Liver (tissue), 9 donors: Measurements from ENCODE around the gene AURKB. TPM values are rescaled to one million over a fixed set of nuclear protein-coding genes. Genes with fewer than 3 reads are reported as not detected.

ENCODE experiments used
- DNase-seq: peaks from one replicate; pipeline ENCODE4 v3.0.0-alpha.2; 2017; ENCODE audit warnings: low spot score
- H3K27ac ChIP-seq, 2 donors: one replicate each; pipeline ENCODE4 v1.7.0; 2013; ENCODE audit warnings: inconsistent platforms in 2 of 2, low read length in 2 of 2, control low read depth in 1 of 2, low read depth in 1 of 2, mild to moderate bottlenecking in 1 of 2
- H3K27me3 ChIP-seq, 4 donors: one replicate each; pipeline versions ENCODE4 v1.6.1 to v1.7.0; 2013; ENCODE audit warnings: low read length in 3 of 4, inconsistent platforms in 1 of 4, mild to moderate bottlenecking in 1 of 4, moderate library complexity in 1 of 4; ENCODE audit not compliant: control insufficient read depth in 4 of 4, insufficient read depth in 4 of 4
- H3K36me3 ChIP-seq, 4 donors: one replicate each; pipeline versions ENCODE4 v1.6.1 to v1.7.0; 2013; ENCODE audit warnings: low read length in 3 of 4, mild to moderate bottlenecking in 3 of 4, low read depth in 1 of 4, moderate library complexity in 1 of 4; ENCODE audit not compliant: control insufficient read depth in 4 of 4, insufficient read depth in 3 of 4
- H3K4me1 ChIP-seq, 4 donors: one replicate each; pipeline versions ENCODE4 v1.6.1 to v1.7.0; 2013; ENCODE audit warnings: low read length in 3 of 4, mild to moderate bottlenecking in 3 of 4, moderate library complexity in 1 of 4; ENCODE audit not compliant: control insufficient read depth in 4 of 4, insufficient read depth in 4 of 4
- H3K4me3 ChIP-seq, 3 donors: one replicate each; pipeline versions ENCODE4 v1.6.1 to v1.7.0; 2013; ENCODE audit warnings: low read length in 3 of 3, control low read depth in 1 of 3, low read depth in 1 of 3, mild to moderate bottlenecking in 1 of 3
- H3K9ac ChIP-seq, 2 donors: one replicate each; pipeline ENCODE4 v1.7.0; 2013; ENCODE audit warnings: low read length in 2 of 2, mild to moderate bottlenecking in 2 of 2, moderate library complexity in 2 of 2, control low read depth in 1 of 2, low read depth in 1 of 2
- H3K9me3 ChIP-seq, 4 donors: one replicate each; pipeline versions ENCODE4 v1.6.1 to v1.7.0; 2013; ENCODE audit warnings: low read length in 3 of 4; ENCODE audit not compliant: control insufficient read depth in 4 of 4
- ATF3 ChIP-seq: IDR thresholded peaks from 2 replicates; pipeline ENCODE4 v1.6.1; 2016; ENCODE audit warnings: antibody characterized with exemption
- EGR1 ChIP-seq, 2 donors: IDR thresholded peaks; 2 replicates each; pipeline ENCODE4 v1.6.1; 2016 to 2018; ENCODE audit warnings: antibody characterized with exemption in 2 of 2, low read depth in 2 of 2
- FOXA1 ChIP-seq: IDR thresholded peaks from 2 replicates; pipeline ENCODE4 v1.6.1; 2016; ENCODE audit warnings: antibody characterized with exemption
- FOXA2 ChIP-seq: IDR thresholded peaks from 2 replicates; pipeline ENCODE4 v1.6.1; 2016; ENCODE audit warnings: antibody characterized with exemption
- GABPA ChIP-seq, 2 donors: IDR thresholded peaks in 1 of 2; conservative IDR thresholded peaks in 1 of 2; 2 replicates each; pipeline ENCODE4 v1.6.1; 2016; ENCODE audit warnings: antibody characterized with exemption in 2 of 2, mild to moderate bottlenecking in 1 of 2, moderate library complexity in 1 of 2
- HNF4A ChIP-seq, 2 donors: conservative IDR thresholded peaks; 2 replicates each; pipeline ENCODE4 v1.6.1; 2016; ENCODE audit warnings: antibody characterized with exemption in 2 of 2, mild to moderate bottlenecking in 2 of 2
- JUND ChIP-seq, 2 donors: IDR thresholded peaks; 2 replicates each; pipeline ENCODE4 v1.6.1; 2016; ENCODE audit warnings: antibody characterized with exemption in 2 of 2
- NR2F2 ChIP-seq: IDR thresholded peaks from 2 replicates; pipeline ENCODE4 v1.6.1; 2016; ENCODE audit warnings: antibody characterized with exemption
- RAD21 ChIP-seq, 2 donors: IDR thresholded peaks; 2 replicates each; pipeline ENCODE4 v1.6.1; 2016; ENCODE audit warnings: antibody characterized with exemption in 2 of 2, mild to moderate bottlenecking in 2 of 2
- REST ChIP-seq: IDR thresholded peaks from 2 replicates; pipeline ENCODE4 v1.6.1; 2016; ENCODE audit warnings: antibody characterized with exemption, mild to moderate bottlenecking
- RXRA ChIP-seq, 2 donors: IDR thresholded peaks; 2 replicates each; pipeline ENCODE4 v1.6.1; 2017 to 2018; ENCODE audit warnings: antibody characterized with exemption in 2 of 2, mild to moderate bottlenecking in 1 of 2
- SP1 ChIP-seq: IDR thresholded peaks from 2 replicates; pipeline ENCODE4 v1.6.1; 2018; ENCODE audit warnings: antibody characterized with exemption, mild to moderate bottlenecking
- TAF1 ChIP-seq: conservative IDR thresholded peaks from 2 replicates; pipeline ENCODE4 v1.6.1; 2016; ENCODE audit warnings: antibody characterized with exemption, mild to moderate bottlenecking
- YY1 ChIP-seq: IDR thresholded peaks from 2 replicates; pipeline ENCODE4 v1.6.1; 2016; ENCODE audit warnings: antibody characterized with exemption, mild to moderate bottlenecking
- ZBTB33 ChIP-seq: IDR thresholded peaks from 2 replicates; pipeline ENCODE4 v1.6.1; 2016; ENCODE audit warnings: antibody characterized with exemption
- WGBS: extraction: QIAGEN DNeasy Blood & Tissue Kit; methylation state at CpG from one replicate; pipeline ENCODE4 v1.1.7; 2013; 5-methylcytosine and 5-hydroxymethylcytosine counted together
- polyA plus RNA-seq, 2 donors: library from polyadenylated mRNA; stranded (reverse) in 1 of 2; unstranded in 1 of 2; fragments of 200-250 nt in 1 of 2; fragments of >200 nt in 1 of 2; fragmentation: Nextera tagmentation in 1 of 2; extraction: Ambion mirVana in 1 of 2; gene quantifications; one replicate each; pipeline versions ENCODE4 v1.2.1 to v1.2.3, GENCODE V29; 2013 to 2015
- total RNA-seq, 2 donors: library from RNA; depleted of rRNA; stranded (reverse); fragments of >200 nt; gene quantifications; one replicate each; pipeline ENCODE4 v1.2.3, GENCODE V29; 2014
- donor health status: healthy.
- donor health status: healthy.
- donor health status: healthy.
- donor health status: healthy.
- donor health status: healthy.

The AURKB gene
- total and polyA plus RNA-seq, 4 donors = 0.42 to 25.9 (median 3.0) TPM

GRCh38 chr17:8163978-8164814 lies 46.2 kb downstream of the AURKB start:
- Histone ChIP-seq H3K9me3 (no peaks in the 10 kb centered on the region), H3K4me1 (peaks cover 8 to 42% (median 36%) of the 10 kb centered on the region in 4 donors), H3K36me3 (peaks cover 2 to 10% (median 6%) of the 10 kb centered on the region in 4 donors), H3K4me3 (no peak overlapping the region), H3K9ac (peak overlapping the region; percentile 52 to 57), H3K27me3 (no peaks in the 10 kb centered on the region), H3K27ac (peak overlapping the region; percentile 97 to 98)
- WGBS = 24% methylated on average over 13 of the region's 13 CpGs
- TF ChIP-seq TAF1 (peak; percentile 24), GABPA (IDR thresholded peaks at IDR 0.05 in 1 of 2, conservative IDR thresholded peaks at IDR 0.05 in 1 of 2) (no peak), JUND (IDR thresholded peaks at IDR 0.05) (no peak), RXRA (IDR thresholded peaks at IDR 0.05) (no peak), RAD21 (IDR thresholded peaks at IDR 0.05) (no peak), FOXA1 (no peak), NR2F2 (peak; percentile 51), EGR1 (IDR thresholded peaks at IDR 0.05; ENCODE audit: low read depth in 2 of 2) (no peak), HNF4A (conservative IDR thresholded peaks at IDR 0.05) (no peak), SP1 (peak; percentile 45), REST (no peak), ATF3 (no peak), YY1 (no peak), FOXA2 (no peak)
- DNase-seq = peak; percentile 68

GRCh38 chr17:8162997-8163977 lies 47.1 kb downstream of the AURKB start:
- TF ChIP-seq REST (no peak), ZBTB33 (no peak), HNF4A (conservative IDR thresholded peaks at IDR 0.05) (peak in 1 of 2 donors; percentile 17), TAF1 (no peak), RXRA (IDR thresholded peaks at IDR 0.05) (peak; percentile 74 to 80), GABPA (IDR thresholded peaks at IDR 0.05 in 1 of 2, conservative IDR thresholded peaks at IDR 0.05 in 1 of 2) (no peak), ATF3 (no peak), SP1 (no peak), YY1 (peak; percentile 23)
- peaks cover 2 to 10% (median 6%) of the 10 kb centered on the region in 4 donors for H3K36me3 ChIP-seq
- H3K27me3 ChIP-seq = no peaks in the 10 kb centered on the region
- H3K9ac ChIP-seq = peak overlapping the region; percentile 42 to 72
- DNase-seq = peak; percentile 58
- 6% methylated on average over 55 of the region's 55 CpGs for WGBS
- H3K4me1 ChIP-seq = peaks cover 8 to 50% (median 40%) of the 10 kb centered on the region in 4 donors
- no peaks in the 10 kb centered on the region for H3K9me3 ChIP-seq
- H3K27ac ChIP-seq = peak overlapping the region; percentile 97 to 98
- peak overlapping the region; percentile 3 to 86 (median 52) for H3K4me3 ChIP-seq
